ENCODE data around the gene EDEM1.
"Not testable (repeated sequence)": the region's sequence is repeated elsewhere in the genome, so short reads cannot be mapped to it uniquely, and the experiment has no call there.

The EDEM1 gene

DNA sequence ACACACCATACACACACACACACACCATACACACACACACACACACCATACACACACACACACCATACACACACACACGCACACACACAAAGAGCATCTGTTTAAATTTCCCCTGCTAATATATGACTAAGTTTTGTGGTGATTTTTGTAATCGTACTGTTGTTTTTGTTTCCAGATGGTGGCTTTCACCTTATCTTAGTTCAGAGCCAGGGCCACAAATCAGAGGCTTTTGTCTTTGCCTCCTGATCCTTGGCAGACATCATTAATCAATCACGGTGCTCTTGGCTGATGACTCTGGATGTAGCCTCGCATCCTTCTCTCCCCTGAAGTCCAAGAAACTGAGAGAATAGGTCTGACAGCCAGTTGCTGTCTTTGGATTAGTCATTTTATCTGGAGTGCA, 52.1 kb downstream of the EDEM1 start:
- no peak for DNase-seq

DNA sequence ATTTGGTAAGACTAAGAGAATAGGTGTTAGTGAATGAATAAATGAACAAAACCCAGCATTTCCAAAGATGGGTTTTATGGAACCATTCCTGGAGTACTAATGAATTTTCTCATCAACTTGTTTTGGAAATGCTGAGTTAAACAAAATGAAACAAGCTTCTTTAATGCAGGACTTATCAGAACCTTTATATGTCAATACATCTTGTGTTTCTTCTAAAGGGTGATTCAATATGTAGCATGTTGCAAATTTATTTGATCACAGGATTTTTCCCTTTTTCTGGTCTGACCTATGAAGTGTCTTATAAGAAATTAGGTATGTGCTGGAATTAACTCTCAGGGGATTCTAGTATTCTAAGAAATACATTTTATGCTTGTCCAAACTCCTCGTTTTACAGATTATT, 53.2 kb downstream of the EDEM1 start:
- no peak for DNase-seq

DNA sequence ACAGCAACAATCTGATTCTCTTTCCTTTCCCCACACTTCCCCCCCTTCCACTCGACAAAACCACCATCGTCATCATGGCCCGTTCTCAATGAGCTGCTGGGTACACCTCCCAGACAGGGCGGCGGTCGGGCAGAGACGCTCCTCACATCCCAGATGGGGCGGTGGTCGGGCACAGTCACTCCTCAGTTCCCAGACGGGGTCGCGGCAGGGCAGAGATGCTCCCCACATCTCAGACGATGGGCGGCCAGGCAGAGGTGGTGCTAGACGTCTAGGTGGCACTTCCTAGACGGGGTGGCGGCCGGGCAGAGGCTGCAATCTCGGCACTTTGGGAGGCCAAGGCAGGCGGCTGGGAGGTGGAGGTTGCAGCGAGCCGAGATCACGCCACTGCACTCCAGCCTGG, 55.3 kb downstream of the EDEM1 start:
- DNase-seq: not testable (repeated sequence)

DNA sequence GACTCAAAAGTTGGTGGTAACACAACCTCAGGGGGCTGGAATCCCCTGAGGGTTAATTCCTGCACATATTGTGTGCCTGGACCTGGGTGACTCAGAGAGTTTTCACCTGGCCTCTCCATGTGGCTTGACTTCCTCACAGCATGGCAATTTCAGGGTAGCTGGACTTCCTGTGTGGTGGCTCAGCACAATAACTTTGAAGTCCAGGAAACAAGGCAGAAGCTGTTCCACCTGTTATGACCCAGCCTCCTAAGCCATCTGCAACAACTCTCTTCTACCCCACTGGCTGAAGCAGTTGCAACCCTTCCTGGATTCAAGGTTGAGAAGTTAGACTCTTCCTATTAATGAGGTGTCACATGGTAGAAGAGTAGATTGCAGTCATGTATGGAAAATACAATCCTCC, 58.4 kb downstream of the EDEM1 start:
- no peak for DNase-seq

DNA sequence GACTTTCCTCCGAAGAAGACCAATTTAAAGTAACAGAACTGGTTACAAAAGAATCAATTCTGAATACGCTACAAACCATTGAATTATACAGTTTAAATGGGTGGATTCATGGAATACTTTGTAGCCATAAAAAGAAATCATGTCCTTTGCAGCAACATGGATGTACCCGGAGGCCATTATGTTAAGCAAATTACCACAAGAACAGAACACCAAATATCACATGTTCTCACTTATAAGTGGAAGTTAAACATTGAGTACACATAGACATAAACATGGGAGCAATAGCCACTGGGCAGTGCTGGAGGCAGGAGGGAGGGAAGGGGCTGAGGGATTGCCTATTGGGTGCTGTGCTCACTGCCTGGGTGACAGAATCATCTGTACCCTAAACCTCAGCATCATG, 61.3 kb downstream of the EDEM1 start:
- DNase-seq: no peak

DNA sequence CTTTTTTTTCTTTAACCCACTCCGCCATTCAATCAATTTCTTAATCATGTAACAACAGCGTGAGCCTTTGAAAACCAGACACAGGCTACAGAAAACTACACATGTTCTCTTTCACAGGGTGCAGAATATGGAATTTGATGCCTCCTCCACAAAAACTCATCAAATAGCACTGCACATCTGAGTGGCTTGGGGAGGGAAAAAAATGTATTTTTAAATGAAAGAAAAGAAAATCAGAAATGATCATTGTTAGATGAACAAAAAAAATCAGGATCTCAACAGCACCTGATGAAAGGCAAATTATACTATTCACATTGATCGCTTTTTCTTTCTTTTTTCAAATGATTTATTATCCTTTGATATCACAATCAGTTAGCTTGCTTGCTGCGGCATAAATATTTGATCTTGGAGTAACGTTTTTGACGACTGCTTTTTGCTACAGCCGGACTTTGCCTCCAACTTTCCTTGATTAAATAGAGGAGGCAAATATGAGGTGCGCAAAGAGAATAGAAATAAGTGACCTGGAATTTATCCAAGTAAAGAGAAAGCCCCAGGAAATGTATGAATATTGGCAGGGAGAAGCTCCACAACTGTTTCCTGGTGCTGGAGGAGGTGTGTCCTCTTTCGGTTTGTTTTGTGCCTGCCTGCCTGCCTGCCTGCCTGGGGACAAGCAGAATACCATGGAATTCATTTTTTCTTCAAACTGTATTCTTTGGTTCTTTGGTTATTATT, 63.1 kb downstream of the EDEM1 start:
- DNase-seq: peak; percentile 43

DNA sequence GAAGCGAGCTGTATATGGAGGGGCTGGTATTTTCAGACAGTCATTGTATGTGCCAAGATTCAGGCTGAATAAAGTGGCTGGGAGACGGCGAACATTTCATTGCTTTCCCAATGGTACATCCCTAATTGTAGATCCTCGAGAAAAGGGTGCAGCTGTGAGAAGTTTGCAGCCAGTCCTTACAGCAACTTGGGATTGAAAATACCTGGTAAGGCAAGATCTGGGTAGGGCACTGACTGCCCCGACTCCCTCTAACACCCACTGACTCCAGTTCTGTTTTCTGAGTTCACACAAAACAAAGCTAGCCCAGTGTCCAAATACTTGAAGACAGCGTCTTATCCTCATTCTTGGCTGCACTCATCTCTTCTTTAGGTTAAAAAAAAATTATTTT, 63.7 kb downstream of the EDEM1 start:
- no peak for DNase-seq

DNA sequence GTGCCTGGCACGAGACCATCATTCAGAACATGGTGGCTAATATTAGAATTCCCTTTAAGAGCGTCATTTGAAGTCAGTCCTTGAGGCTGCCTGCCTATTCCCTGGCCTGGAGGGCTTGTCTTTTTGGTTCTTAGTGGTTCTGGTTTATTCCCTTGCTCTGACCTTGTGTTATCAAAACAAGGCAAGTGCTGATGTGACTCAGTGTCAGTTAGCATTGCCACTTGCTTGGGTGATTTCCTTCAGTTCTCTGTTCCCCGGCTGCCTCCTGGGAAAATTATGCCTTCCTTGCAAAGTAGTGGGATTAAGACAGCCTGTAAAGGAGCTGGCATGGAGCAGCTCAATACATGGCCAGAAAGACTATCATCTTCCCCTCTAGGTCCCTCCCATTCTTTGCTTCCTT, 64.6 kb downstream of the EDEM1 start:
- no peak for DNase-seq

DNA sequence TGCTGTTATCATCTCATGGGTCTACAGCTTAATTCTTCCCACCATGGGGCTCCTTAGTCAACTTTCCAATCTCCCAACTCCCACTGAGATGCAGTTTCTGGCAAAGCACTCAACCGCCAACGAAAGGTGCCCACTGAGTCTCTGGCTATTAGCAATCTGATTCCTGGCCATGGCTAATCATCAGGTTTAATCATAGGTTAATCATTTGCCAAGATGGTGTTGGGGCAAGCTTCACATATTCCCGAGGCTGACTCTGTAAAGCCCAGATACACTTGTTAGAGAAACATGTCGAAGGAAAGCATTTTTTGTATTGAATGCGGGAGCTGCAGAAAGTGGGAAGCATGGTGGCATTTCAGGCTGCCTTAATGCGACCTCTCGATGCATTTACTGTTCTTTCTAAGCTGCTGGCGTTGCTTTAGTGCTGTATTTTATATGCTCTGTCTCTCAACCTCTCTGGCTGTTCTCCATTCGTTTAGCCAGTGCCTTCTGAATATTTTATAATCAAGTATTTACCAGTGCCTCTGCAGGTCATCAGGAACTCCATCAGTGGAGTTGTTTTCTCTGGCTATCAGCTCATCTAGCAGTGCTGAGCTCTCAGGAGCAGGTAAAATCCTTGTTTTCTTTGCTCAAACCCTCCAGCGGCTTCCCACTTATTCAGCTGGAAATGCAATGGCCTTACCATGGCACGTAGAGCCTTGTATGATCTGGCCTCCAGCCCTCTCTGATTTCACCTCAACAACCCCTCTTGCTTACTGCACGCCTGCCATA, 67.0 kb downstream of the EDEM1 start:
- no peak for DNase-seq

DNA sequence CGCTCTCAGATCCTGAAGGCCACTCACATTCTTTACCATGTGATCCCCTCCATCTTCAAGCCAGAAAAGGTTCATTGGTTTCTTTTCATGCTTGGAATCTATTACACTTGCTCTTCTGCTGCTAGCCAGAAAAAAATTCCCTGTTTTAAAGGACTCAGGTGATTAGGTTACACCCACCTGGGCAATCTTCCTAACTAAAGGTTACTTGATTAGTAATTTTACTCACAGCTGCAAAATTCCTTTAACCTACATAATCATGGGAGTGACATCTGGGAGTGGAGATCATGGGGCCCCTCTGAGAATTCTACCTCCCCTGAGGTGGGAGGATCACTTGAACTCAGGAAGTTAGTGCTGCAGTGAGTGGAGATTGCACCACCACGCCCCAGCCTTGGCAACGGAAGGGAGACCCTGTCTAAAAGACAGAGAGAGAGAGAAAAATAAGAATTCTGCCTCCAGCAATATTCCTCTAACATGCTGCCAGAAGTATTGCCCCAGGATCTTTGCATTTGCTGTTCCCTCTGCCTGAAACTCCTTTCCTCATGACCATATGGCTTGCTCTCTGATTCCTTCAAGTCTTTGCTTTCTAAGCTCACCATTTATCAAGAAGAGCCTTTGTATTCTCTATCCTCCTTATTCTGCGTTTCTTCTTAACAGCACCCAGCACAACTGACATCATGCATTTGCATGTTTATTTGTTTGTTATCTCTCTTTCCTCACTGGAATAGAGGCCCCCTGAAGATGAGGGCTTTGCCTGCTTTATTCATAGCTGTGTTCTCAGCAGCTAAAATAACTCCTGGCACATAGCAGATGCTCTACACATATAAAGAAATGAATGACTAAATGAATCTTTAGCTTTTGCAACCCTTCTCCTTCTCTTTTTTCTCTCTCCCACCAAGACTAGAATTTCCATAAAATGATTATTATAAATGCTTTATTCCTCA, 68.2 kb downstream of the EDEM1 start:
- DNase-seq: no peak

DNA sequence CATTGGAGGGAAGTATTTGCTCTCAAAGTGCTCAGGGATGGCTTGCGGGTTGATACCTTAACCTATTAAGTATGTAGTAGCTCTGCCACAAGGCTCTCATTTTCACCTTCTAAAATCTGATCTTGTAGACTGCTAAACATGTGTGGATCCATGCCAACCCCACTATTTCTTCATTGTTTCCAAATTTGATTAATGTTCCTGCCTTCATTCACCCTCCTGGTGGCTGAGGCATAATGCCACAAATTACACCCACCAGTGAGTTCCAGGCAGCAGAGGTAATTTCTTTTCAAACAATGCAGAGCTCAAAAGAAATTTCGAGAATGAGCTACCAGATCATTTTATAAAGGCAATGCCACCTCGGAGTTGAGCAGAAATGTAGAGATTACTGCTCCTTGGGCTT, 71.0 kb downstream of the EDEM1 start:
- DNase-seq: no peak

DNA sequence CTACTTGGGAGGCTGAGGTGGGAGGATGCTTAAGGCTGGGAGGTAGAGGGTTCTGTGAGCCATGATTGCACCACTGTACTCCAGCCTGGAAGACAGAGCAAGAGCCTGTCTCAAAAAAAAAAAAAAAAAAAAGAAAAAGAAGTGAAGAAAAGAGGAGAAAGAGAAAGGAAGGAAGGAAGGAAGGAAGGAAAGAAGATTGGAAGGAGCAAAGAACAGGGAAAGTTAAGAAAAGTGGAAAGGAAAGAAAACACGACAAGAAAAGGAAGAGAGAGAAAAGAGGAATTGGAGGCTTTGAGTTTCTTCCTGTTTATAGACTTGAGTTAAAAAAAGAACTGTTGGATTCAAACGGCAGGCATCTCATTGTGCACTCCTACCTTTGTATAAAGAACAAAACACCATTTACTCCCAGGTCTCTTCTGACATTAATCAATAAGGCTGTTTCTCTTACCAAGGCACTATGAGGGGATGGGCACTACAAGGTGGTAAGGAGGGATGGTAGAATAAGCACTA, 73.5 kb downstream of the EDEM1 start:
- DNase-seq: no peak

DNA sequence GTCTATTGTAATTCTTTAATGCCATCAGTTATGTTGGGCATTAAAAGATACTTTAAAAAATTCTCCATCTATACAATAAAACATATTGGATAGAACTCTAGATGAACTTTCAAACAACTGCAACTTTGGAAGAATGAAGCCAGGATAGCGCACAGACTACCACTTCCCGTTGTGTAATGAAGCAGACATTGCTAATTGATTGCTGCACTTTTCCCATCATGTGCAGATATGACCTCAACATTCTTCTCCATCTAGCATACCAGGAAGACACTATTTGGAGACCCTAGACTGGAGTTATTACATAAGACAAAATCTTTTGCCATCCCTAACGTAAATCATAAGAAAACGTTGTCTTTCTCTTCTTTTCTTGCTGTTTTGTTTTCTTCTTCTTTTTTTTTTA, 75.0 kb downstream of the EDEM1 start:
- no peak for DNase-seq

DNA sequence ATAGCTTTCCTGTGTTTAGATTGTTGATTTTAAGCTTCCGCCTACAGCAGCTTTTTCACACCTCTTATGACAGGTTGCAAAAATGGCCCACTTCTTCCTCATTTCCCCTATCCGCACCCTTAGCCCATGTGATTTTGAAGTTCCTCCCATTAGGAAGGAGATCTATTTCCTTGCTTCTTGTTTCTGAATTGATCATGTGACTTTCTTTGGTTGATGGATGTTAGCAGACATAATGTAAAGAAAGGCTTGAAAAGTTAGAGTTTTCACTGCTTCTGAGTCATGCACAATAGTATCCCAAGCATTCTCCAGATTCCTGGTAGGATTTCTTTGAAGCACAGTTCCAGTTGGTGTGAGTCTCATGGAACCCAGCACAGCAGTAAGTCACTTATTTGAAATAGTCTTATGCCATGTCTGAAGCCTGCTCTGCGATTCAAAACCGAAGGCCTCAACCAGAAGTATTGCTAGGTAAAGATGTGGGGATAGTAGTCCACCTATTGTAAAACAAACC, 76.6 kb downstream of the EDEM1 start:
- no peak for DNase-seq

DNA sequence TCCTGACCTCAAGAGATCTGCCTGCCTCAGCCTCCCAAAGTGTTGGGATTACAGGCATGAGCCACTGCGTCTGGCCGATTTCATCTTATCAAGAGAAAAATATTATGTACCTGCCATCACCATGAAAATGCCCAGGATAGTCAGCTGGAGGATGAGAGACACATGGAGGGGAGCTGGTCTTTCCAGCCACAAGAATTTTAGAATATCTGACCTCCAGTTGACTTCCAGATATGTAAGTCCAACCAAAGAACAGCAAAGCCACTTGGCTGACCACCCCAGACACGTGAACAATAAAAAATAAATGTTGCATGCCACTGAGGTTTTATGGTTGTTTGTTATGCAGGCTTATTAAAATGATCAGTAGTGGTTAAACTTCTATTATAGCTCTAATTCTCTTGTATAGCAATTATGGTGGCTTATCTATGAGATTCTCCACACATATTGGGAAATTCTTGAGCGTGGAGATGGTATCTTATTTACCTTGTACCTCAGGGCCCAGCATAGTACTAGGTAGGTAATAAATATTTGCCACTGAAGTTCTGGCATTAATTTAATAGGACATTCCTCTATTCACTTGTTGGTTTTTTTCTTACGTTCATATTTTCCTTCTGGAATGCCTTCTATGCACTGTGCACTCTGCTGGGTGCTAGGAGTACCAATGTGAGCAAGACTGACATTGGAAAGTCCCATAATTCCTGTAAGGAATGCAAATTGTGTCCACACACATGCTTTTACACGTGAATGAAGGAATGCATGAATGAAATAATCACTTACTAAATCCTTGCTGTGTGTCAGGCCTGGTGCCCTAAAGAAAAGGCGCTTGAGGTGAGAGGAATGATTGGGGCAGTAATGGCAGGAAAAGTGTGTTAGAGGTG, 77.6 kb downstream of the EDEM1 start:
- DNase-seq: no peak

DNA sequence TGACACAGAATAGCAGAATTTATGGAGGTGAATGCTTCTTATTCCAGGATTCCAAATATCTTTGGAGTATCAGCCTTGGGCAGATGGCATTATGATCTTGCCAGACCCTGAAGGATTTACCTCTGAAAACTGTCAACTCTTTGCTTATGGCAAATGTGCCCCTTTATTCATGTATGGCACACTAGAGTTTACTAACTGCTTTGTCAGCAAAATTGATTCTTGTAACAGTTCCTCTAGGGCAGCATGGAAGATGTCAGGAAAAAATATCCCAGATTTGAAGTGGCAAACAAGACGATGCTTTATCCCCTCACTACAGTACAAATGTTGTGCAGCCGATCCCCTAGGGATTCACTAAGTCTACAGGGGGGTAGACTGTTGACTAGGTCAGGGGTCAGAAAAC, 79.7 kb downstream of the EDEM1 start:
- no peak for DNase-seq

DNA sequence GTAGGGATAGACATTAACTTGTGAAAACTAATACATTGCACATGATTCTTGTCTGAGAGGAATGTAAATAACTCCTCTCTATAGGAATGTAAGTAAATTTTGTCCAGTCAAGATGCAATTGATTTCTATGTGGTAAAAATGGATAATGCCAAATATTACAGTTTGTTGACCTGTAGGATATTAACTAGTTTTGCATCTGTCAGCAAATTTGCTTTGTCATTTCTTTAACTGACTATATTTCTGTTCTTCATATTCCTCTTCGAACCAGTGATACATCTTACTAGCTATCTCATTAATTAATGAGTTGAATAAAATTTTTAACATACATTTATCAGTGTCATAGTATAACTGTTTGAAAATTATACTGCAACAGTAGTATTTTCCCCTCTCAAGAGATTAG, 80.4 kb downstream of the EDEM1 start:
- no peak for DNase-seq
